Activated CD8-positive, alpha-beta memory T cell treated with anti-CD3 and anti-CD28 coated beads for 24 hours (primary cell): ENCODE measurements around the gene MRAP2.
"Not testable (repeated sequence)": the region's sequence is repeated elsewhere in the genome, so short reads cannot be mapped to it uniquely, and the experiment has no call there.

Source experiments
- DNase-seq: peaks from one replicate; pipeline ENCODE4 v3.0.0-alpha.2; 2020

The MRAP2 gene

DNA sequence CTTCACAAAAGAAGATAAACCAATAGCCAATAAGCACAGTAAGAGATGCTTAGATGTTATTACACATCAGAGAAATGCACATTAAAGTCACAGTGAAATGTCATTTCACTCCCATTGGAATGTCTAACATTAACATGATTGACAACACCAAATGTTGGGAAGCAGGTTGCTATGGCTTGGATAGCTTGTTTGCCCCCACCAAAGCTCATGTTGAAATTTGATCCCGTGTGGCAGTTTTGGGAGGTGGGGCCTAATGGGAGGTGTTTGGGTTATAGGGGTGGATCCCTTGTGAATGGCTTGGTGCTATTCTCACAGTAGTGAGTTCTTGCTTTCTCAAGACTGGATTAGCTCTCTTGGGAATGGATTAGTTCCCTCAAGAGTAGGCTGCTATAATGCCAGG is 44.8 kb downstream of the MRAP2 start:
- DNase-seq, result no peak

DNA sequence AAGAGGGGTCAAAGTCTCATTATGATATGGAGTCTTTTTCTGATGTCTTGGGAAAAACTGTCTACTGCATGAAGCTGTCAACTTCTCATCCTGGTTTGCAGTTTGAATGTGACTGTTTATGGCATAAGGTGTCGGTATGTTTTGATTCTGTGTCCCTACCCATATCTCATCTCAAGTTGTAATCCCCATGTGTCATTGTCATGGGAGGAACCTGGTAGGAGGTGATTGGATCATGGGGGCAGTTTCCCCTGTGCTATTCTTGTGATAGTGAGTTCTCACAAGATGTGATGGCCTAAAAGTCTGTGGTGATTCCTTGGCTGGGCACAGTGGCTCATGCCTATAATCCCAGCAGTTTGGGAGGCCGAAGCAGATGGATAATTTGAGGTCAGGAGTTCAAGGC is 47.6 kb downstream of the MRAP2 start:
- DNase-seq, result no peak

DNA sequence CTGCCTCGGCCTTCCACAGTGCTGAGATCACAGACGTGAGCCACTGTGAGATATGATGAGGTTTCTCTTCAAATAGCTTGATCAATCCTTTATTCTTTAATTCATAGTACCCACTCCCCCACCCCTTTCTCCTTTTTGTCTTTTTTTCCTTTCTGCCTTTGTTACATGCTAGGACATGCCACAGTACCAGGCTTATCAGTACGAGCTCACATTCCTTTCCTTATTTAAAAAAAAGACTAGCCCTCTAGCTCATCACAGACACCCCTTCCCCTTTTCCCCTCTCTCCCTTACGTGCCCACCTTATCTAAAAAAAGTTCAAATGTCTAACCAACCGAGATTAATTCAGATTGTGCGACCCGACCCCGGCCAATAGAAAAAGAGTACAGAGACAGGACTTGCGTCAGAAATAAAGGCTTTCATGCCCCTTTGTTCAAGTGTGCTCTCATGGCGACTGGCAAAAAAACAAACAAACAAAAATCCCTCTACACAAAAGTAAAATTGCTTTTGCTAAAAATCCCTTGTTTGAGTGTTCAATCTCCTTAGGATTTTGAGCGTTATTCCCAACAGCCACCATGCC is 49.2 kb downstream of the MRAP2 start:
- DNase-seq, result no peak

DNA sequence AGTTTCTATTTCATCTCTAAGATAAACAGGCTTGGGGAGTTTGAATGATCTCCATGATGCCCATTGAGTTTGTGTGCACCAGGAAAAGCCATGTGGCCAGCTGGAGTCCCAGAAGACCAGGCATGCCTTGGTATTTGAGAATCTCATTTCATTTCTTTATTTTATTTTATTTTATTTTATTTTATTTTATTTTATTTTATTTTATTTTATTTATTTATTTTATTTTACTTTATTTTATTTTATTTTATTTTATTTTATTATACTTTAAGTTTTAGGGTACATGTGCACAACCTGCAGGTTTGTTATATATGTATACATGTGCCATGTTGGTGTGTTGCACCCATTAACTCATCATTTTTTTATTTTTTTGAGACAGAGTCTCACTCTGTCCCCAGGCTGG is 51.1 kb downstream of the MRAP2 start:
- DNase-seq, result not testable (repeated sequence)

- DNase-seq, result no peak
These were observed 52.5 kb downstream of the MRAP2 start for GRCh38 chr6:84086056-84086455.

- no peak for DNase-seq
These were observed 53.2 kb downstream of the MRAP2 start for GRCh38 chr6:84086545-84087429.

DNA sequence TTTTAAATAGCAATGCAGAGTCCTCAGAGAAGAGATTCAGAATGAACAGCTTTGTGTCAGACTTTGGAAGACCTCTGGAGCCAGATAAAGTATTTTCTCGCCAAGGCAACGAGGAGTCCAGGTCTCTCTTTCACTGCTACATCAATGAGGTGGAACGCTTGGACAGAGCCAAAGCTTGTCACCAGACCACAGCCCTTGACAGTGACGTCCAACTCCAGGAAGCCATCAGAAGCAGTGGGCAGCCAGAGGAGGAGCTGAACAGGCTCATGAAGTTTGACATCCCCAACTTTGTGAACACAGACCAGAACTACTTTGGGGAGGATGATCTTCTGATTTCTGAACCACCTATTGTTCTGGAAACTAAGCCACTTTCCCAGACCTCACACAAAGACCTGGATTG is 55.5 kb downstream of the MRAP2 start:
- DNase-seq, result no peak

DNA sequence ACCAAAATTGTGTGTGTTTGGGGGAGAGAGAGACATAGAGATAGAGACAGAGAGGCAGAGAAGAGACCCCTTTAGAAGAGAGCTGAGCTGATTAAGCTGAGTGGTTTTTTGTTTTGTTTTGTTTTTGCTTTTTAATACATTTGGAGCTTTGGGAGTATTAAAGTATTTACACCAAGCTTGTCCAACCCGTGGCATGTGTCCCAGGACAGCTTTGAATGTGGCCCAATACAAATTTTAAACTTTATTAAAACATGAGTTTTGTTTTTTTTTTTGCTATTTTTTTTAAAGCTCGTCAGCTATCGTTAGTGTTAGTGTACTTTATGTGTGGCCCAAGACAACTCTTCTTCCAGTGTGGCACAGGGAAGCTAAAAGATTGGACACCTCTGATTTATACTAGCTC is 56.0 kb downstream of the MRAP2 start:
- DNase-seq, result no peak

DNA sequence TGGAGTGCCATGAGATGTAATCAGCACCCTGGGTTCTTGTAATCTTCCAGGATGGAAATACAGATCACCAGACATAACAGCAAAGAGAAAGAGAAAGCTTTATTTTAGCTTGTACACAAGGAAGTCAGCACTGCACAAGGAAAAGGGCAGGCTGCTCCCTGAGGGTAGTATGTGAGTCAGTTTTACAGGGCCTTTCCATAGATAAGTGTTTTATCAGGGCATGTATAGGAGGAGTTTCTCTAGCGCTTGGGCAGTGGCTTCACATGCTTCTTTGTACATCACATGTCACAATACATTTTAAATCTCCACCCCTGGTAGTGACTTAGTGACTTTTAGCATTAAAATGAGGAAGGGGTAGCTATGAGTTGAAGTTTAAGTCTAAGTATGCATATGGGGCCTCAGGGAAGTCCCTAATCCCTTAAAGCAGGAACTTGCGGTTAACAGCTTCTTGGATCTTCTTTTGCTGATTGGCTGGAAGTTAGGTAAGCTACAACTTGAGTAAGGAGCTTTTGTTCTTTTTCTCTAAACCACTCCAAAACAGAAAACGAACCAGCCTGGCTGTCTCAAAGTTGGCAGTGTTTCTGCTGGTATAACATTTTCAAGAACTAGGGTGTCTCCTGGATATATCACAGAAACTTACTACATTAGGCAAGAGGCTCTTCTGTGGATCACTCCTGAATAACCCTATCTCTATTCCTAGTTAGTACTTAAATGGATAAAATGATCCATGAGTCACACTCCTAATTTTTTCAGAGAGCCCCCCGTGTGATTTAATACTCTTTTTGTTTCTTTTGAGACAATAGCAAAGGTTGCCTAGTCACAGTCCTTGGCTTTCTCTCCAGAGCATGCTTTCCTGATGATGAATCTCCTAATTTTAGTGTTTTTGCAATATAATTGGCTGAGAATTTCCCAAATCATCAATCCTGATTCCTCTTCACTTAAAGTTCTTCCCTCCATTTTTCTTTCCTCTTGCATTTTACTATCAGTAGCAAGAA is 60.2 kb downstream of the MRAP2 start:
- no peak for DNase-seq

DNA sequence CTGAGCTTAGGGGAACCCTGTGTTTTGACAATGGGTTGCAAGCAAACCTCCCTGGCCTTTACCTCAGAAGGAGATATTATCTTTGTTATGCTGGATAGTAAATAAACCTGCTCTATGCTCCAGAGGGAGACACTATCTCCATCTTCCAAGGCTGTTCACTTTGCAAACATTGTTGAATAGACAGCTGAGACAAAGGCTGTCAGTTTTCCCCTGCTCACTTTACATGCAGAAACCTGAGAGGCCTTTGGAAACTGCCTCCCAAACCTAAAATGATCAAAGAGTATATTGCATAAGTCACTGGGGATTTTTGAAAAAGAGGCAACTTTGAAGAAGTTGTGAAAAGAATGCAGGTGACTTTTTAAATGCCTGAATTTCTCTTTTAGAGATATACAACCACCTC is 61.6 kb downstream of the MRAP2 start:
- DNase-seq, result no peak

- DNase-seq, result no peak
These were observed 69.5 kb downstream of the MRAP2 start for GRCh38 chr6:84103029-84103428.

- DNase-seq, result not testable (repeated sequence)
These were observed 71.8 kb downstream of the MRAP2 start for GRCh38 chr6:84105215-84105924.

- no peak for DNase-seq
These were observed 73.9 kb downstream of the MRAP2 start for GRCh38 chr6:84107495-84107894.

- not testable (repeated sequence) for DNase-seq
These were observed 77.8 kb downstream of the MRAP2 start for GRCh38 chr6:84111351-84111750.

DNA sequence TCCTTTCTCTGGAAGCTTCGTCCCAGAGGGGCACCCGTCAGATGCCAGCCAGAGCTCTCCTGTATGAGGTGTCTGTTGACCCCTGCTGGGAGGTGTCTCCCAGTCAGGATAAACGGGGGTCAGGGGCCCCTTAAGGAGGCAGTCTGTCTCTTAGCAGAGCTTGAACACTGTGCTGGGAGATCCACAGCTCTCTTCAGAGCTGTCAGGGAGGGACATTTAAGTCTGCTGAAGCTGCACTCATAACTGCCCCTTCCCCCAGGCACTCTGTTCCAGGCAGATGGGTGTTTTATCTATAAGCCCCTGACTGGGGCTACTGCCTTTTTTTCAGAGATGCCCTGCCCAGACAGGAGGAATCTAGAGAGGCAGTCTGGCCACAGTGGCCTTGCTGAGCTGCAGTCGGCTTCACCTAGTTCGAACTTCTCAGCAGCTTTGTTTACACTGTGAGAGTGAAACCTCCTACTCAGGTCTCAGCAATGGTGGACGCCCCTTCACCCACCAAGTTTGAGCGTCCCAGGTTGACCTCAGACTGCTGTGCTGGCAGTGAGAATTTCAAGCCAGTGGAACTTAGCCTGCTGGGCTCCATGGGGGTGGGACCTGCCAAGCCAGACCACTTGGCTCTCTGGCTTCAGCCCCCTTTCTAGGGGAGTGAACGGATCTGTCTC is 81.5 kb downstream of the MRAP2 start:
- DNase-seq, result not testable (repeated sequence)

DNA sequence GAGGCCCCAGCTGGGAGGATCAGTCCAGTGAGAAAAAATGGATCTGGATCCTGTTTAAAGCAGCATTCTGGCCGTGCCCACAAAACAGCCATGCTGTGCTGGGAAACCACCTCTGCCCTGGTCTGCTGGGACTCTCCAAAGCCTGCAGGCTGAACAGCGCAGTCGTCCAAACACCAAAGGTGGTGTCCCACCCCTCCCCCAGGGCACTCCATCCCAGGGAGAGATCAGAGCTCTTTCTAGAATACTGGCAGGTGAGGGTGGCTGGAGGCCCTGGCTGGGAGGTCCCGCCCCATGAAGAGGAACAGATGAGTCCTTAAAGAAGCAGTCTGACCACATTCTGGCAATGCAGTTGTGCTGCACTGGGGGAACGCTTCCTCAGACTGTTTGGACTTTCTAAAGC is 84.6 kb downstream of the MRAP2 start:
- no peak for DNase-seq

GRCh38 chr6:84119277-84119676 is 85.7 kb downstream of the MRAP2 start:
- DNase-seq, result no peak

GRCh38 chr6:84123186-84123585 is 89.6 kb downstream of the MRAP2 start:
- no peak for DNase-seq

DNA sequence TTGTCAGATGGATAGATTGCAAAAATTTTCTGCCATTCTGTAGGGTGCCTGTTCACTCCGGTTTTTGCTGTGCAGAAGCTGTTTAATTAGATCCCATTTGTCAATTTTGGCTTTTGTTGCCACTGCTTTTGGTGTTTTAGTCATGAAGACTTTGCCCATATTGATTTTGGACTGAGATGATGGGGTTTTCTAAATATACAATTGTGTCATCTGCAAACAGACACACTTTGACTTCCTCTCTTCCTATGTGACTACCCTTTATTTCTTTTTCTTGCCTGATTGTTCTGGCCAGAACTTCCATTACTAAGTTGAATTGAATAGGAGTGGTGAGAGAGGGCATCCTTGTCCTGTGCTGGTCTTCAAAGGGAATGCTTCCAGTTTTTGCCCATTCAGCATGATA is 96.0 kb downstream of the MRAP2 start:
- DNase-seq, result not testable (repeated sequence)

- DNase-seq, result not testable (repeated sequence)
These were observed 99.8 kb downstream of the MRAP2 start for GRCh38 chr6:84133385-84133784.

- no peak for DNase-seq
These were observed 101.7 kb downstream of the MRAP2 start for GRCh38 chr6:84135291-84135690.
